WTC11 (cell line): ENCODE data around the gene SUN2. TPM values are rescaled to one million over a fixed set of nuclear protein-coding genes. Genes with fewer than 3 reads are reported as not detected.

Experiments
- ATAC-seq: fragments of 200-7000 bp; cut with Tn5 transposase; 2 replicates; pipeline ENCODE4 v1.10.0; 2021; ENCODE audit warnings: mild to moderate bottlenecking, moderate library complexity
- CTCF ChIA-PET: fragments of 300-600 bp; sonication (Branson Sonifier 250); formaldehyde crosslinking; loops from one replicate; lab custom pipeline; 2021; ENCODE audit warnings: antibody characterized with exemption; lab: Charles Lee
- POLR2A ChIA-PET: fragments of 350-600 bp; sonication (Branson Sonifier 250); formaldehyde crosslinking; loops from one replicate; lab custom pipeline; 2021; ENCODE audit warnings: antibody characterized with exemption; lab: Charles Lee
- DNase-seq: peaks from one replicate; pipeline ENCODE4 v3.0.0; 2021; ENCODE audit warnings: low spot score
- H3K27ac Mint-ChIP-seq: 2 replicates; pipeline ENCODE4 v1.8.0; 2021; ENCODE audit warnings: mixed read lengths
- H3K27me3 Mint-ChIP-seq: 2 replicates; pipeline ENCODE4 v1.8.0; 2021; ENCODE audit warnings: low read depth, mild to moderate bottlenecking, moderate library complexity, mixed read lengths
- H3K36me3 Mint-ChIP-seq: 2 replicates; pipeline ENCODE4 v1.8.0; 2021; ENCODE audit warnings: mixed read lengths
- H3K4me1 Mint-ChIP-seq: 2 replicates; pipeline ENCODE4 v1.8.0; 2022; ENCODE audit warnings: mixed read lengths
- H3K4me3 Mint-ChIP-seq: 2 replicates; pipeline ENCODE4 v1.8.0; 2021; ENCODE audit warnings: mild to moderate bottlenecking, moderate library complexity, mixed read lengths
- H3K9me3 Mint-ChIP-seq: 2 replicates; pipeline ENCODE4 v1.8.0; 2021; ENCODE audit warnings: mixed read lengths
- ATF1 ChIP-seq: sonication (generic); formaldehyde crosslinking; IDR thresholded peaks from 2 replicates; pipeline ENCODE4 v1.8.1; 2023; ENCODE audit warnings: mild to moderate bottlenecking, moderate library complexity, missing genetic modification reagents
- CDX4 ChIP-seq: fragments of 250-450 bp; sonication (Bioruptor Pico); IDR thresholded peaks from 2 replicates; pipeline ENCODE4 v1.9.0; 2021; ENCODE audit warnings: moderate library complexity, mild to moderate bottlenecking, inconsistent platforms, borderline replicate concordance
- E2F1 ChIP-seq: sonication (generic); formaldehyde crosslinking; IDR thresholded peaks from 2 replicates; pipeline ENCODE4 v1.8.0; 2022; ENCODE audit warnings: mild to moderate bottlenecking, missing genetic modification reagents
- ERG ChIP-seq: fragments of 250-450 bp; sonication (Bioruptor Pico); IDR thresholded peaks from 2 replicates; pipeline ENCODE4 v1.8.0; 2021; ENCODE audit warnings: mild to moderate bottlenecking
- ESRRA ChIP-seq: sonication (generic); formaldehyde crosslinking; IDR thresholded peaks from 2 replicates; pipeline ENCODE4 v1.8.1; 2022; ENCODE audit warnings: mild to moderate bottlenecking, missing genetic modification reagents, borderline replicate concordance
- FOXJ3 ChIP-seq: sonication (generic); formaldehyde crosslinking; IDR thresholded peaks from 2 replicates; pipeline ENCODE4 v1.9.0; 2021; ENCODE audit warnings: missing genetic modification reagents, mild to moderate bottlenecking, borderline replicate concordance
- MAX ChIP-seq: sonication (generic); formaldehyde crosslinking; IDR thresholded peaks from 2 replicates; pipeline ENCODE4 v1.8.0; 2022; ENCODE audit warnings: mild to moderate bottlenecking, missing genetic modification reagents
- MLX ChIP-seq: sonication (generic); formaldehyde crosslinking; IDR thresholded peaks from 2 replicates; pipeline ENCODE4 v1.8.1; 2023; ENCODE audit warnings: mild to moderate bottlenecking, missing genetic modification reagents, moderate library complexity
- NFYB ChIP-seq: sonication (generic); formaldehyde crosslinking; conservative IDR thresholded peaks from 2 replicates; pipeline ENCODE4 v1.8.0; 2022; ENCODE audit warnings: low read depth, missing genetic modification reagents
- NR1H2 ChIP-seq: sonication (generic); formaldehyde crosslinking; IDR thresholded peaks from 2 replicates; pipeline ENCODE4 v1.9.0; 2021; ENCODE audit warnings: mild to moderate bottlenecking, moderate library complexity, missing genetic modification reagents
- NR2C2 ChIP-seq: sonication (generic); formaldehyde crosslinking; IDR thresholded peaks from 2 replicates; pipeline ENCODE4 v1.8.0; 2022; ENCODE audit warnings: mild to moderate bottlenecking, missing genetic modification reagents
- STAT6 ChIP-seq: sonication (generic); formaldehyde crosslinking; conservative IDR thresholded peaks from 2 replicates; pipeline ENCODE4 v1.8.1; 2023; ENCODE audit warnings: mild to moderate bottlenecking, low read depth, missing genetic modification reagents, moderate library complexity
- USF2 ChIP-seq: sonication (generic); formaldehyde crosslinking; IDR thresholded peaks from 2 replicates; pipeline ENCODE4 v1.8.1; 2023; ENCODE audit warnings: mild to moderate bottlenecking, missing genetic modification reagents, moderate library complexity
- ZBTB21 ChIP-seq: sonication (generic); formaldehyde crosslinking; IDR thresholded peaks from 2 replicates; pipeline ENCODE4 v1.8.1; 2023; ENCODE audit warnings: mild to moderate bottlenecking, missing genetic modification reagents, borderline replicate concordance
- ZBTB43 ChIP-seq: sonication (generic); formaldehyde crosslinking; IDR thresholded peaks from 2 replicates; pipeline ENCODE4 v1.8.1; 2023; ENCODE audit warnings: mild to moderate bottlenecking, missing genetic modification reagents
- ZNF138 ChIP-seq: sonication (generic); formaldehyde crosslinking; conservative IDR thresholded peaks from 2 replicates; pipeline ENCODE4 v1.8.1; 2022; ENCODE audit warnings: mild to moderate bottlenecking, moderate library complexity, missing genetic modification reagents
- ZNF281 ChIP-seq: sonication (generic); formaldehyde crosslinking; IDR thresholded peaks from 2 replicates; pipeline ENCODE4 v1.8.0; 2023; ENCODE audit warnings: mild to moderate bottlenecking, missing genetic modification reagents
- ZNF423 ChIP-seq: fragments of 250-450 bp; sonication (Bioruptor Pico); IDR thresholded peaks from 2 replicates; pipeline ENCODE4 v2.1.2; 2022; ENCODE audit warnings: mild to moderate bottlenecking, moderate library complexity
- ZNF425 ChIP-seq: fragments of 250-450 bp; sonication (Bioruptor Pico); conservative IDR thresholded peaks from 2 replicates; pipeline ENCODE4 v1.9.0; 2021; ENCODE audit warnings: mild to moderate bottlenecking
- total RNA-seq: library from RNA; stranded (reverse); gene quantifications from 3 replicates; pipeline ENCODE4 v1.2.3, GENCODE V29; 2021

SUN2 gene
- total RNA-seq, 1 experiment from 2014 or later, result 30.1 TPM

- TF ChIP-seq USF2 (CRISPR knock-in tag) (no peak), ZNF423 (CRISPR knock-in tag) (no peak), ERG (CRISPR knock-in tag) (no peak), NR2C2 (CRISPR knock-in tag) (no peak), FOXJ3 (CRISPR knock-in tag) (no peak), CDX4 (CRISPR knock-in tag) (no peak), MLX (CRISPR knock-in tag) (no peak), ZNF138 (no peak), NFYB (CRISPR knock-in tag) (no peak), ESRRA (CRISPR knock-in tag) (no peak)
- TF ChIP-seq, all 79 proteins: peak for 0
Measured at GRCh38 chr22:38735465-38736256, 20.1 kb downstream of the SUN2 start (continued).

- Mint-ChIP-seq H3K4me3 (no peak overlapping the region), H3K9me3 (no peaks in the 10 kb centered on the region), H3K27ac (no peak overlapping the region), H3K36me3 (peaks cover 24% of the 10 kb centered on the region), H3K27me3 (no peaks in the 10 kb centered on the region), H3K4me1 (0 out of 2 replicates have a peak, but pooled peaks cover 3% of the 10 kb centered on the region)
- ChIA-PET CTCF (interaction anchor here (1.1 to 4.0 kb wide), 4 partner anchors 11 to 34 kb away, joined by 6 to 43 read pairs (median 8); no protein-coding TSS in a partner anchor), POLR2A (no interaction called here)
- ATAC-seq, result no peak
- DNase-seq, result no peak
- TF ChIP-seq STAT6 (no peak), ZNF281 (CRISPR knock-in tag) (no peak), ESRRA (CRISPR knock-in tag) (no peak), MAX (no peak), ZBTB21 (CRISPR knock-in tag) (no peak), E2F1 (CRISPR knock-in tag) (no peak), ATF1 (no peak), NR1H2 (no peak), ZBTB43 (CRISPR knock-in tag) (no peak), ZNF425 (CRISPR knock-in tag) (no peak)
Measured at GRCh38 chr22:38735126-38735464, 20.7 kb downstream of the SUN2 start.
